Glutamatergic neuron (in vitro differentiated cells): Measurements from ENCODE around the gene MYORG. TPM values are rescaled to one million over a fixed set of nuclear protein-coding genes. Genes with fewer than 3 reads are reported as not detected.

ENCODE experiments used
- DNase-seq: peaks from one replicate; pipeline ENCODE4 v3.0.0; 2022
- H3K27ac Mint-ChIP-seq: one replicate; pipeline ENCODE4 v1.8.0; 2020; ENCODE audit warnings: mild to moderate bottlenecking, mixed read lengths, inconsistent platforms; ENCODE audit not compliant: unreplicated experiment
- H3K27me3 Mint-ChIP-seq: one replicate; pipeline ENCODE4 v1.8.0; 2020; ENCODE audit warnings: mild to moderate bottlenecking, moderate library complexity, mixed read lengths, inconsistent platforms; ENCODE audit not compliant: unreplicated experiment
- H3K36me3 Mint-ChIP-seq: one replicate; pipeline ENCODE4 v1.8.0; 2020; ENCODE audit warnings: mild to moderate bottlenecking, mixed read lengths, inconsistent platforms; ENCODE audit not compliant: unreplicated experiment
- H3K4me1 Mint-ChIP-seq: one replicate; pipeline ENCODE4 v1.8.0; 2020; ENCODE audit warnings: mild to moderate bottlenecking, low read depth, mixed read lengths, inconsistent platforms; ENCODE audit not compliant: unreplicated experiment
- H3K4me3 Mint-ChIP-seq: one replicate; pipeline ENCODE4 v1.8.0; 2020; ENCODE audit warnings: mild to moderate bottlenecking, mixed read lengths, inconsistent platforms; ENCODE audit not compliant: unreplicated experiment
- H3K9me3 Mint-ChIP-seq: one replicate; pipeline ENCODE4 v1.8.0; 2020; ENCODE audit warnings: mild to moderate bottlenecking, moderate library complexity, mixed read lengths, inconsistent platforms; ENCODE audit not compliant: unreplicated experiment
- CTCF ChIP-seq: fragments of 200-600 bp; sonication (generic); IDR thresholded peaks from one replicate; pipeline ENCODE4 v1.5.0; 2021; ENCODE audit not compliant: partially characterized antibody, unreplicated experiment
- total RNA-seq: library from RNA; stranded (reverse); fragmentation: NEBNext Ultra II Directional; extraction: Animal tissue kit (Norgen Biotek cat#: 25700); gene quantifications from one replicate; pipeline ENCODE4 v1.2.1, GENCODE V29; 2021; ENCODE audit not compliant: unreplicated experiment

The MYORG gene
- total RNA-seq, 1 donor from 2014 or later = 4.6 TPM

GRCh38 chr9:34385561-34386230 is 9.0 kb upstream of the MYORG start:
- no peak for DNase-seq
- no peak overlapping the region for H3K4me3 Mint-ChIP-seq
- H3K4me1 Mint-ChIP-seq = peaks cover 10% of the 10 kb centered on the region
- H3K27me3 Mint-ChIP-seq = peaks cover 17% of the 10 kb centered on the region
- no peak overlapping the region for H3K27ac Mint-ChIP-seq
- TF ChIP-seq CTCF = no peak
- H3K9me3 Mint-ChIP-seq = peaks cover 8% of the 10 kb centered on the region
- H3K36me3 Mint-ChIP-seq = no peaks in the 10 kb centered on the region

- no peak for DNase-seq
- peaks cover 14% of the 10 kb centered on the region for H3K4me1 Mint-ChIP-seq
- no peaks in the 10 kb centered on the region for H3K36me3 Mint-ChIP-seq
- no peak for TF ChIP-seq CTCF
- H3K27ac Mint-ChIP-seq = peak overlapping the region; percentile 21
- H3K4me3 Mint-ChIP-seq = no peak overlapping the region
- H3K27me3 Mint-ChIP-seq = peaks cover 20% of the 10 kb centered on the region
- peaks cover 11% of the 10 kb centered on the region for H3K9me3 Mint-ChIP-seq
These were observed 7.9 kb upstream of the MYORG start for GRCh38 chr9:34384368-34385165.

DNA sequence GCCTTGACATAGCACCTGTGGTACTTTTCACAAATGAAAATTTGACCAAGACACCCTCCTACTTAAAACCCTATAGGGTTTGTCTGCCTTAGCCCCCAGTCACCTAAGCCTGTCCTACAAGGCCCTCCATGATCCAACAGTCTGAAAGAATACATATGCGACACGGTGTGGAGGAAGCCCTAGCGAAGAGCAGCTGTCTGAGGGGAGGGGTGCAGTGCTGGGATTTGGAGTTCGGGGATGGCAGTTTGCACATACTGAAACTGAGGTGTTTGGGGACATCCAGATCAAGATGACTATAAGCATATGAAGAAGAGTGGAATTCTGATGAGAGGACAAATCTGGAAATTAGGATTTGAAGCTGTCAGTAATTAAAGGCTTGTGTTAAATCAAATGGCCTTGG is 7.2 kb upstream of the MYORG start:
- Mint-ChIP-seq H3K4me1 (peaks cover 16% of the 10 kb centered on the region), H3K9me3 (peaks cover 13% of the 10 kb centered on the region), H3K27ac (no peak overlapping the region), H3K27me3 (peaks cover 20% of the 10 kb centered on the region), H3K36me3 (no peaks in the 10 kb centered on the region), H3K4me3 (no peak overlapping the region)
- no peak for TF ChIP-seq CTCF
- DNase-seq = no peak

DNA sequence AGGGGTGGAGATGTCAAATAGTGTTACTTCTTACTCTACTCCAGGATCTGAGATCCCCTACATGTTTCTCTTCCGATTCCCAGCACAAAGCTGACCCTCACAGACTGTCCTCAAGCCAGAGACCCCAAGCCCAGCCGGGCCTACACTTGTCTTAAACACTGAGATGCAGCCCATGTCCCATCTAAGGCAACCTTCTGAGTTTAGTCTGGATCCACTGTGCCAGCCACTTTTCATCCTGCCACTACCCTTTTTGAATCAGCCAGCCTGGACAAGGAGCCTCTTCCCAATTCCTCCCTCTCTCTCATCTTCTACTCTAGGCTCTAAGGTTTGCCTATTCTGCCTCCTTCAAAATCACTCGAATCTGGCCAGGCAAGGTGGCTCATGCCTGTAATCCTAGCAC is 6.2 kb upstream of the MYORG start:
- peak overlapping the region; percentile 65 for H3K4me3 Mint-ChIP-seq
- peaks cover 16% of the 10 kb centered on the region for H3K4me1 Mint-ChIP-seq
- peaks cover 17% of the 10 kb centered on the region for H3K9me3 Mint-ChIP-seq
- TF ChIP-seq CTCF = no peak
- H3K27ac Mint-ChIP-seq = peak overlapping the region; percentile 59
- no peaks in the 10 kb centered on the region for H3K36me3 Mint-ChIP-seq
- DNase-seq = no peak
- peaks cover 24% of the 10 kb centered on the region for H3K27me3 Mint-ChIP-seq

DNA sequence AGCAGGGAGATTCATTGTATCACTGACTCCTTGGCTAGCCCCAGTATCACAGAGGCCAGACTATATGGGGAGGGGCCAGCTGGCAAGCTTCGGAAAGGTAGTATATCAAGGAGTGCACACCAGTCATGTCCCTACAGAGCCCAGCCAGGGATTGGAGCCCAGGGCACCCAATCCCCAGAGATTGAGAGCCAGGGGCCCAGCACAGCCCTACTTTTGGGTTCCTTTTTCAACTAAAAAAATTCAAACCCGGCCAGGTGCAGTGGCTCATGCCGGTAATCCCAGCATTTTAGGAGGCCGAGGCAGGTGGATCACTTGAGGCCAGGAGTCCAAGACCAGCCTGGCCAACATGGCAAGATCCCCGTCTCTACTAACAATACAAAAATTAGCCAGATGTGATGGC is 5.4 kb upstream of the MYORG start:
- peaks cover 16% of the 10 kb centered on the region for H3K4me1 Mint-ChIP-seq
- peak overlapping the region; percentile 87 for H3K4me3 Mint-ChIP-seq
- no peaks in the 10 kb centered on the region for H3K36me3 Mint-ChIP-seq
- no peak for TF ChIP-seq CTCF
- no peak overlapping the region for H3K27ac Mint-ChIP-seq
- H3K27me3 Mint-ChIP-seq = peaks cover 21% of the 10 kb centered on the region
- no peak for DNase-seq
- H3K9me3 Mint-ChIP-seq = peaks cover 15% of the 10 kb centered on the region
